Stimulated activated CD4-positive, alpha-beta T cell treated with anti-CD3 and anti-CD28 coated beads, TNF-alpha, amount 100 ng/mL, for 4 hours (primary cell): Measurements from ENCODE around the gene PDZRN4.
"Not testable (repeated sequence)": the region's sequence is repeated elsewhere in the genome, so short reads cannot be mapped to it uniquely, and the experiment has no call there.

ENCODE experiments used
- DNase-seq, 3 experiments: peaks; one replicate each; pipeline ENCODE4 v3.0.0-alpha.2; 2020; ENCODE audit warnings: low read depth in 3 of 3

The PDZRN4 gene

DNA sequence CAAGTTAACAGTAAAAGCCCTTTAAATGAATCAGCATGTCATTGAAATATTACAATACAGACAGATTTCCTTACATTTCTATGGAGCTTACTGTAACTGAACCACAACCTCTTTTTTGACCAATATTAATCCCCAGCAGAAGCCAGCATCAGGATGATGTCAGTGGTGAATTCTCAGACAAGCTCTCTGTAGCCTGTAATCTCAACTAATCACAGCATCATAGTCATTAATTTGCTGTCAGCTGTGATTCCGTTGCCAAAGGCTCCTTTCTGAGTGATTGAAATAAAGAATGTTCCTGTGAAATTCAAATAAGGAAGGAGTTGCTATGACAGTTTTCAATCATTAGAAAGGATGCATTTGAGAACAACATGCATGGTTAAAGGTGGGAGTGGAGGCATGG, 323.1 kb downstream of the PDZRN4 start:
- no peak for DNase-seq

DNA sequence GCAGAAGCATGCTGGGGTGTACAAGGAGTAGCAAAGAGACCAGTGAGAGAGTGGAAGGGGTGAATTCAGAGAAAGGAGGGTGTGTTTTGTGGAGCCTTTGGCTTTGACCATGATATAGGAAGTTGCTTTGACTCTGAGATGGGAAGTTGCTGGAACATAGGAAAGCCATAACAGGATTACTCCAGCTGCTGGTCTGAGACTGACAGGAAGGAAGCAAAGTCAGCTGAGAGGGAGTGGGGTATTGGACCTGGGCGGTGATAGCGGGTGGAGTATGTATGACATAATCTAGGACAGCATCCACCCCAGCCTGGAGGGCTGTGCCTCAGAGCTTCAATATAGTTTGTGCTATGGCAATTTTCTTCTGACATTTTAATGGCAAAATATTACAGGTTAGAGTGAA, 324.4 kb downstream of the PDZRN4 start:
- DNase-seq = no peak

DNA sequence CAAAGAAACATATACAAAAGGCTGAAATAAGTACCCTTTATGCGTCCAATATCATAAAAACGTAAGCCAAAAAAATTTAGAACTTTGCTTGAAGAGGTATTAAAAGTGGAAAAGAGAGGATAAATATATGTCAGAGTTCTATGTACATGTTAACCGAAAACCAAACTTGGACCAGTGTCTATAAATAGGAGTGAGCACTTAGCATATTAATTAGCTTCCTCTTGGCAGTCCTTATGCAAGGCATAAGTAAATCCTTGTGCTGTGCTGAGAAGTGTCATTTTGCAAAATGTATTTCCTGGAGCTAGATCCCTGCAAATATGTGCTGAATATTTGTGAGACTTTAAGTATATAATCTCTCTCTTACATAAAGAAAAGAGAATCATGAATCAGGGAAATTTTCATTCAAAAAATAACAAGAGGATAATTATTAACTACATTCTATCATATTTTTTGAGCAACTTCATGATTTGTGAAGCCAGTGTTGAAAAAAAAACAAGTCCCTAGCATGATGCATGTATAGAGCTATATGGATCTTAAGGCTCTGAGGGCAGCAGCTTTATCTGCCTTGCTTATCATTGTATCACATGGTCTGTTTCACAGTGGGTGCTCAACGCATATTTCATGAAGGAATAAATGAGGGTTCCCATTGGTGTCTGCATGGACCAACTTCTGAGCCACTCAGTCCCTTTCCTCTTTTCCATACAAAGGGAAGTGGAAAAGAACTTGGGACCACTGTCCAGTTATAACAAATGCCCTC, 326.1 kb downstream of the PDZRN4 start:
- DNase-seq = no peak

DNA sequence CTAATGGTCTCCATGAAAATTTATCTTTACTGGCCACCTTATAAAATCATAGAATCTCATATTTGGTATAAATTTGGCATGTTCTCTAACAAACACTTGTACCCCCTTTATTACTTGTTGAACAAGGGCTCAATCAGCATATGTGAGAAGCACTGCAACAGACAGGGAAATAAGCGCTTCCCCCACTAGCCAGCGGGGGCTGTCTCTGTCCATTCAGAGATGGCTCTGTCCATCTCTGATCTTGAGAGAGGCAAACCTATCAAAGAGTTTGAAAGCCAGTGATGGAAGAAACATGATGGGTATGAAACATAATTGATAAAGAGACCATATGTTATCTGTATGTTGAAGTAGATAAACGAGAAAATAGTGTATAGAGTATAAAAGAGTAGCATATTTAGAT, 326.8 kb downstream of the PDZRN4 start:
- DNase-seq = no peak

DNA sequence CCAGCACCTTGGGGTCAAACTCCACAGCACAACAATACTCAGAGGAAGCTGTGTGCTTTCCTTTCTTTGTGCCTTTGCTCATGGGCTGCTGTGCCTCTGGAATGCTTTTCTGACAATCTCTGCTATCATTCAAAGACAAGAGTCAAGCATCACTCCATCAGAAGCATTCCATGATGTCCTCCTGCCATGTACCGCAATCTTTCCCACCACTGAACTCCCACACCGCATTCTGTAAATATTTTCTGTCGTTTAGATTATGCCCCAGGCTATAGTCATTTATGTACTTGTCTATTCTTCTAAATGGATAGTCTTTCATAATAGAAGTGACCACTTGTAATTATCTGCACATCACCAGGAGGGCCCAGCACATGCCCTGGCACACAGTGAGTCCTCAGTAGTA, 327.8 kb downstream of the PDZRN4 start:
- DNase-seq = no peak

DNA sequence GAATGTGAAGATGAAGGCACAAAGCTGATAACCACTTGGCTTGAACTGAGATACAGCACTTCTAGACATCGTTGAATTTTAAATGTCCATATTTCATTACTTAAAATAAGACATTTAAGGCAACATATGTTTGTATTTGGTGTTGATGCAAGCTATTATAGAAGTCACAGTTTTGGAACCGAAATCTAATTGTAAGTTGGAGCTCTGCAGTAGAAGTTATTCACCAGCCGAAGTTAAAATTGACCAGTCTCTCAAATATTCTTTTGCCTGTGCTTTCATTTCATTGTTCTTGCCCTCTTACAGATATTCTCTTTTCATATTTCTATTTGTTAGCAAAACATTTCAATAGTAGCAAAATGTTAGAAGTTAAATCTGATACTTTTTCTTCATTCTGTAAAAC, 332.7 kb downstream of the PDZRN4 start:
- no peak for DNase-seq

DNA sequence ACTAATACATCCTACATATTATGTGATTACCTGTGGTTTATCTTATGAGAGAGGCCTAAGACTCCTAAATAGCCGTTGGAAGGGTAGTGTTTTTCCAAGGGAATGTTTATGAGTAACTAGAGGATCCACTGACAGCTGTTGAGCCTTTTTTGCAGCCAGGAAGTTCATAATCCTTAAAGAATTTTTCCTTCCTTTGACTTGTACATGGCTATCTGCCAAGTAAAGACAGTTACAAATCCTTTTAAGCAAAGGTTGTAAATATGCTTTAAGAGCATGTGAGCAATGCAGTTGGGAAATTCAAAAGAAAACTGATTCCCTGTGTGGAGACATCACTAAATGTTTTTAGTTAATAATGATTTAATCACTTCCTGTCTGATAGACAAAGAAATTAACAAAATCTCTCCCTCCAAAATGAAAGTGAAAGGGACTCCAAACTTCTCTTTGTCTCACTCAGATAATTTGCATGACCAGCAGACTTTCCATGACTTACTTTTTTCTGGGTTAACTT, 333.8 kb downstream of the PDZRN4 start:
- DNase-seq = no peak

DNA sequence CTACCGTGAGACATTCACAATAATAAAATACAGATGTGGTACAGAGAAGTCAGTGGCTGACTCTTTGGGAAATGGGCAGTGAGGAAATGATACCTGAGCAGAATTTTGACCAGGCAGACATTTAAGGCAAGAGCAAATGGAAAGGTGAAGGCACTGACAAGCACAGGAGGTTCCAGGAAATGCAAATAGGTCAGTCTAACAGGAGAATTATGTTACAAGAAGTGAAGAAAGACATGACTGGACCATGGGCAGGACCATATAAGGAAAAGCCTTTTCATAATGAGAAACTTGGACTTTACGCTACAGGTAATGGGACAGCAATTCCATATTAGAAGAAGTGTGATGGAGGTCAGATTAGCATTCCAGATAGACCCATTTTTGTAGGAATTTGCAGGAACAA, 338.9 kb downstream of the PDZRN4 start:
- DNase-seq = no peak

DNA sequence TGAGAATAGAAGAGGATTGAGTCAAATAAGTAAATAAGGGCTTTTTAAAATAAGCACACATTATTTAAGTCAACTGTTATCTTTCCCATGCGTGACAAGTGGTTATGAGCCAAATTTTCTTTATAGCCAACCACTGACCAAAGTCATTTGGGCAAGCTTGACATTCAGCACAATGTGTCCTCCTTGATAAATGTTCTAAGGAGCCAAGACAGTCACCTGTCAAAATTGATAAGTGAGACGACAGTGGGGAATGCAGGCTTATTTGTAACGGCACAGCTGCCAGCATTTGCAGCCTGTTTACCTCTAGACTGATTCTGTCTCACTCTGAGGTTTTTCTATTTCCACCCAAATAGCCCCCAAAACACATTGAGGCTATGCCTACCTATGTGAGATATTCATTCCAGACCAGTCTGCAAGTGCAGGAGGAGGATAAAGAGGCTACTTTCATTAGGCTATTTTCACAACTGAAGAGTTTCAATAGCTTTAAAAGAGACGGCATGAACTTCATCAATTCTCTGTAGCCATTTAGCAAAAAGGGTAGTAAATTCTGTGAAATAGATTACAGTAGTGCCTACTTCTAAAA, 339.5 kb downstream of the PDZRN4 start:
- DNase-seq = no peak

DNA sequence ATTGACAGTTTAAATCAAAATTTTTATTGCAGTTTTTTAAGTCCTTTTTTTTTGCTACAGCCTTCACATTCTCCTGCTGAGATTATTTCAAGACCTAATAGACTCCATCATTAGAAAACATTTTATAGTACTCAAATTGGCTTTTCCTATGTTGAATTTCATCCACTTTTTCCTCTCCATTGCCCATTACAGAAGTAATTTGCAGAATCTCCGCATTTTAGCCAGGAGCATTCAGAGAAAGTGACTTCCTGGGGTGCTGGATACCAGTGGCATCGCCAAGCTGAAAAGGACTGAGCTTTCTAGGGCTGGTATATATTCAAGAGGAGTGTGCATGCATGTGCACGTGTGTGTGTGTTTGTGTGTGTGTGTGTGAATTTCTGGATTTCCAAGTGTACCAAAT, 340.8 kb downstream of the PDZRN4 start:
- DNase-seq = no peak

DNA sequence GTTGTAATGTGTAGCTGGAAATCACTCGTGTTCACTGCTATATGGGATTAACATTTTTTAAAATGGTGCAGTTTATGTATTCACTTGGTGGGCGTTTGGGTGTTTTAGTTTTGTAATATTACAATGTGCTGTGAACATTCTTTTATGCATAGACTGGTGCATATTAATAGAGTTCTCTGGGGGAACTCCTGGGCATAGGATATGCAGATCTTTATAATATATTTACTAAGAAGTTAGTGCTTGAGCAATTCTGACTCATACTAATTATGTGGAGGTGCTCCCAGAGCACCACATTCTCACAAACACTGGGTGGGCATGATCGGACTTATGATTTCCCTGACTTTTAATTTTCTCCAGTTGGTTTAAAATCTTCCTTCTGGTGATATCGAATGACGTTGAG, 342.3 kb downstream of the PDZRN4 start:
- no peak for DNase-seq

DNA sequence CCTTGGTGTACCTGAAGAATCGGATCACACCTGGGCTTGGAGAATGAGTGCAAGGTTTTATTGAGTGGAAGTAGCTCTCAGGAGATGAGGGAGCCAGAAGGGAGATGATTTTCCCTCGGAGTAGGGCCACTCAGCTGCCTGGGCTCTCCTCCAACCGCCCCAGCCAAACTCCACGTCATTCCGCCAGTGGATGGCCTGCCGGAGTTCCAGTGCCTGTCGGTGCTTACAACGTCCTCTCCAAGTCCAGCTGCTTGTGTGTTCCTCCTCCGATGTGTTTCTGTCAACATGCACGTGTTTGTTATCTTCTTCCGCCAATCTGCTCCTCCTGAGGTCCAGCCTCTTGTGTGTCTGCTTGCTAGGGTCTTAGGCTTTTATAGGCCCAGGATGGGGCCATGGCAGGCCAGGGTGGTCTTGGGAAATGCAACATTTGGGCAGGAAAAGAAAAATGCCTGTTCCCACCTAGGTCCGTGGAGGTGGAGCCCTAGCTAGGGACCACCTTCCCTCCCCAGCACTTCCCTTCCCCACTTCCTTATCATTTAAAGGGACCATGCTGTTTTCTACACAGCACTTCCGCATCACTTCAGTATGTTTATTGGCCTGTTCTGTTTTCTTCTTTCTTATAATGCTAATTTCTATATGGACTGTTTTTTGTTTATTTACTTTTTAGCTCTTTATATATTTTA, 343.2 kb downstream of the PDZRN4 start:
- no peak for DNase-seq

DNA sequence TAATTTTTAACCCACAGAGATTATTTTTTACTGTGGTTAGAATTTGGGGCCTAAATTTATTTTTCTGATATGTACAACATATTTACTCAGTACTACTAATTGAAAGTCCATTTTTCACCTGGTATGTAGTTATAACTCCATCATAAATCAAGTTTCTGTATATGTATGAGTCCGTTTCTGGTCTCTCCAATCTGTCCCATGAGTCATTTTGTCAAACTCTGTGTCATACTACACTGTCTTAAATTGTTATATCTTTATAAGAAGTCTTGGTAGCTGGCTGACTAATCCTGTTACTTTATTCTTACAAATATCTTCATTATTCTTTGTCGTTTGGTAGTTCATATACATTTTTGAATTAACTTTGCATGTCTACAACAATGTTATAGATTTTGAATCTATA, 344.0 kb downstream of the PDZRN4 start:
- no peak for DNase-seq

DNA sequence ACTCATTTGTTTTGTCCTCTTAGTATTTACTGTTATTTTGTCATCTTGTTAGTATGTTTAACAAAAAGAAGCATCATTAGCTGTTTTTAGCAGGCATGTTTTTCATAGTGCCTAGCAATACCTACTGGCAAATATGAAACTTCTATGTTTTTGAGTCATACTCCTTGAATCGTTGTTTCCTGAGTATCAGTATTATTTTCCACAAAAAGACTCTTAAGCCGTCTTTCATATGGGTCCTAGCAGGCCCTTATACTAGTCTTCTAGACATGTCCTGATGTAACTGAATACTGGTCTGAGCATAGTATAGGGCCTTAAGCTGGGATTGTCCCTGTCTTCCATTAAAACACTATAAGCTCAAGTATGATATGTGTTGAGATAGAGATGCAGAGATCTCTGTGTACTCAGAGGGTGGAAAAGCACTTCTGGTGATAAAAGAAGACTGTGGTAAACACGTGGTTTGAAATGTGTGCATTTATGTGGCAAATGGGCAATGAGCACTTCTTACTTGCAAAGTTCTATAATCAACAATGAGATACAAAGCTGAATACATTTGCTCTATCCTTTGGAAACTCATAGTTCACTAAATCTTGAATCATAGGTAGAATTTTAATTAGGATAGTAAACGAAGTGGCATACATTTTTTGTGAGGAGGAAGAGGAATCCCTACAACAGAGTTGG, 348.8 kb downstream of the PDZRN4 start:
- no peak for DNase-seq

DNA sequence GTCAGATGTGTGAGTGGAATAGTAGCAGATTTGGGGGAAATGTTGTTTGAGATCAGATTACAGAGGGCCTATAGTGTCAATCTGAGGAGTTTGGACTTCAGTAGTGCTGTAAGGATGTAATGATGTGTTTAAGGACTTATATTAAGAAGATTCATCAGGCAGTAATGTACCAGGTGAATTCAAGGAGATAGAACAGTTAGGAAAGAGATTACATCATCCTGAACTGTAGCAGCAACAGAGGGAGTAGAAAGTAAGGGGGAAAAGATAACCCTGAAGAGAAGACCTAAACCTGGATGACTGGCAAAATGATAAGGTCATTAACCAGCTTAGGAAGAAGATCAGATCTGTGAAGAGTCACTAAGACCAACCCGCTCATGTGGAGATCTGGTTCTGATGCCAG, 349.4 kb downstream of the PDZRN4 start:
- DNase-seq = no peak

DNA sequence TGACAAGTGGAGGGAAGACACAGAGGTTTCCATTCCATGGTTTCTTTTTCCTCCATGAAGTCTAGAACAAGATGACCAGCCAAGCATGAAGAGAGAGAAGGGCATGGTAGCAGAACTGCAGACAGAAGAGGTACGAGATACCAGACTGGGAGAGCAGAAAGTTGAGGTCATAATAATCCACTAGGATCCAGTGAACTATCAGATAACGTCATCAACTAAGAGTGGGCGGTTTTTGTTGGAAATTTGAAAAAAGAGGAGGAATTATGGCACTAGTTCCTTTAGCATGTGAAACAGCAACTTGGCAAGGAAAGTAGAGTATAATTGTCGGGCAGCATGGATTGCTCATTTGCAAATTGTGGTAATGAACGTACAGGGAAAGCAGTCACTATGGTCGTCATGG, 357.6 kb downstream of the PDZRN4 start:
- DNase-seq = no peak

DNA sequence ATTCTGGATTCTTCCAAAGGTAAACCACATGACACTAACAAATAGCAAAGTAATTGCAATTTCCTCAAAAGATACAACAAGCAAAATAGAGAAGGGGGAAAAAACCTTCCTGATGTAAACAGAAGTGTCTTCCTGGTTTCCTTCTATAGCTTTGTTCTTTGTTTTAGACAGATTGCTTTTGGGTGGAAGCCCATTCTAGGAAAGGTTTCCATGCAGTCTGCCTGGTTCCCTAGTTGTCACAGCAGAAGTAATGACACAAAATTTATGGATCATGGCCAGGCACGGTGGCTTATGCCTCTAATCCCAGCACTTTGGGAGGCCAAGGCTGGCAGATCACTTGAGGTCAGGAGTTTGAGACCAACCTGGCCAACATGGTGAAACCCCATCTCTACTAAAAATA, 359.0 kb downstream of the PDZRN4 start:
- DNase-seq = not testable (repeated sequence)

DNA sequence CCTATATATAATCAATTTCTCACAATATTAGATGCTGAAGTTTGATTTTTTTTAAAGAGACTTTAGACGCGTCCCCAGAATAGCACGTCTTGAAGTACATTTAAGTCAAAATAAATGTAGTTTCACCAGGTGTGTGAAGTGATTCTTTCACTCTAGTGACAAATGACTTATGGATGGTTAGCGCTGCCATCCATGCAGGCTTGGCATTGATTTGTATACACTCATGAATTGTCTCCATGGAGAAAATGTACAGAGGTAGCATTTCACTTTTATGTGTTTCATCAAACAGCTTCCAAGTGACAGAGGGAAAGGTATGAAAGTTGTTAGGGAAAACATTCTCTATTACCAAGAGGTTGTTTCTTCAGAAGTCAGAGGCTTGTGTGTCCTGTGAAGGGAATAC, 360.8 kb downstream of the PDZRN4 start:
- DNase-seq = no peak

DNA sequence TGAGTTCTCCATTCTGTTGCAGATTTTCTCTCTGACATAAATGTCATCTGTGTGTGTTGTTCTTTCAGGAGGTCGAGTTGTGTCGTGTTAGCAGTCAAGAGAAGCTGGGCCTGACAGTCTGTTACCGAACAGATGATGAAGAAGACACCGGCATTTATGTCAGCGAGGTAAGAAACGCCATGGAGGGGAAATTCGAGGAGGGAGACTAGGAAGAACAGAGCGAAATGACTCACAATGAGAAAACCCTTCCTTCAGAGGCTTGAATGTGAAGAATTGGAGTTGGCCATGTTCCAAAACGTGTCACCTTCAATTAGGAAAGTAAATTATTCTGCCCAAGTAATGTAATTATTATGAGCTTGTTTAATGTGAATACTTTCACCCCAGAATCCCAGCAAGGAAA, 364.5 kb downstream of the PDZRN4 start:
- no peak for DNase-seq

DNA sequence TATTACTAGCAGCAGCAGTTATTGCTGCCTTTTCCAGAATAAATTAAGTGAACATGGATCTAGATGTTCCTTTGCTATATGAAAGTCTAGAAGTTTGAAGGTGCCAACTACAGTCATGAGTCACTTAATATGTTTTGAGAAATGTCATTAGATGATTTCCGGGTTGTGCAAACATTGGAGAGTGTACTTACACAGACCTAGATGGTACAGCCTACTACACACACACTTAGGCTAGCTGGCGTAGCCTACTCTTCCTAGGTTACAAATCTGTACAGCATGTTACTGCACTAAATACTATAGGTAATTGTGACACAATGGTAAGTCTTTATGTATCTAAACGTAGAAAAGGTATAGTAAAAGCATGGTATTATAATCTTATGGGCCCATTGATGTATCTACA, 368.1 kb downstream of the PDZRN4 start:
- no peak for DNase-seq

DNA sequence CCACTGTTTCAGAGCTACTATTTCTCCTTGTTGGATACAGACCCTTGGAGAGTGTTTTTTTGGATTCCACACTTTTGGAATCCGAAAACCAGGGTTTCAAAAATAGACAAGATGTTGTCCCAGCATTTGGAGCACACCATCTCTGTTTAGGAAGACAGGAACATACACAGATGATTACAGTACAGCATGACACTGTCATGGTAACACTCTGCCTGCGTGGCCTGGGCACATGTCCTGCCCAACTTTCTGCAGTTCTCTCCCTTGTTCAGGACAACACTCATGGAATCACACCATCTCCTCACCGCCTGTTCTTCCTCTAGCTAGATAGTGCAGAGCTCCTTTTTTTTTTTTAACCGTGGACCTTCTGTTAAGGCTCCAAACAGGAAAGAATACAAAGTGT, 369.2 kb downstream of the PDZRN4 start:
- DNase-seq = no peak

DNA sequence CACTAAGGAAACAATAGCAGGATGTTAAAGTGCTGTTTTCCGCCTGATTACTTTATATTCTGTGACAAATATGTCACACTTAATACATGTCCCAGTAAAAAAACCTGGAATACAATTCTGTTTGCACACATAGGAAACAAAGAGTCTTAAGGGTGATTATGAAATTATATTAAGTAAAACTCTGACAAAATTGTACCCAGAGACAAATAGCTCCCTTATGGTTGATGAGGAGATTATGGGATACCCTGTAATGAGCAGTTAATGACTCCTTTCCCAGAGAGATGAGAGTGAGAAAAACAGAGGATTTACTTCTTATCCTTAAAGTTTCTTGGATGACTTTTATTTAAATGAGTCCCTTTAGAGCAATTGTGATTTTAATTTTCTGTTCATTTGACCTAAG, 370.6 kb downstream of the PDZRN4 start:
- DNase-seq = no peak

DNA sequence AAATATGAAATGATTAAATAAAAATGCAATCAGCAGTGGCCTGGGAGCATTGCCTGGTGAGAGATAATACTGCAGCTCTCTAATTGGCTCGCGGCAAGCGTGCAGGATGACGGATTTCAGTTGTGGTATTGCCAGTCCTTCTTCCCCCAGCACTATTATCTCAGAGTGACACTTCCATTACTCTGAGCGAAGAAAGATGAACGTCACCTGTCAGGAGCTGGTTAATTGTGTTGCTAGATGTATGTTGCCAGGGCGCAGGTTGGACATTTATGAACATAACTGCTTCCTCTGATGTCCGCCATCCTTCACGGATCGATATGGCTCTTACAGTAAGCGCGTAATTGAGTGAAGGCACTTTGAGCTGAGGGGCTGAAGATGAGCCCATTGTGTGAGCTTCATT, 374.9 kb downstream of the PDZRN4 start:
- no peak for DNase-seq
